ENCODE measurements around the gene ACAD9.

GRCh38 chr3:128919988-128920387 is 40.6 kb downstream of the ACAD9 start:
- TF ChIP-seq CTCF (conservative IDR thresholded peaks at IDR 0.05 in 1 of 2, IDR thresholded peaks at IDR 0.05 in 1 of 2; ENCODE audit: extremely low read depth in 1 of 2, insufficient read depth in 1 of 2, low read depth in 1 of 2, low read length in 2 of 2) (no peak), EZH2 (IDR thresholded peaks at IDR 0.05; ENCODE audit: borderline replicate concordance, low read length) (no peak)

Data from mammary epithelial cell (primary cell).